GM12874 (cell line): ENCODE measurements around the gene SHFL.

Experiments used
- CTCF ChIP-seq: IDR thresholded peaks from 2 replicates; pipeline ENCODE4 v1.5.1; 2011; ENCODE audit warnings: low read depth, mild to moderate bottlenecking, control low read depth, low read length, moderate library complexity; ENCODE audit not compliant: insufficient read depth

SHFL gene

GRCh38 chr19:10106100-10106936, 20.2 kb downstream of the SHFL start, which contains the start of gene PPAN:
Gene PPAN (plus strand): TSS chr19:10106362. CDS start chr19:10106395, 33 bp downstream.
- TF ChIP-seq CTCF: no peak

- TF ChIP-seq CTCF: no peak
These were observed 21.1 kb downstream of the SHFL start for GRCh38 chr19:10107254-10107653.

GRCh38 chr19:10107817-10108367, 21.8 kb downstream of the SHFL start:
- TF ChIP-seq CTCF: no peak

GRCh38 chr19:10109528-10109927, 23.4 kb downstream of the SHFL start:
- no peak for TF ChIP-seq CTCF

- no peak for TF ChIP-seq CTCF
These were observed 24.2 kb downstream of the SHFL start for GRCh38 chr19:10110076-10110971.

GRCh38 chr19:10110972-10111317, 24.8 kb downstream of the SHFL start:
- TF ChIP-seq CTCF: no peak

GRCh38 chr19:10111405-10111811, 25.3 kb downstream of the SHFL start, which contains the start of gene P2RY11:
Gene P2RY11 (plus strand): TSS chr19:10111693. CDS start chr19:10111722, 29 bp downstream.
- no peak for TF ChIP-seq CTCF
